ENCODE measurements around the gene SLC35G3.
"Not testable (repeated sequence)": the region's sequence is repeated elsewhere in the genome, so short reads cannot be mapped to it uniquely, and the experiment has no call there.

Gene SLC35G3

GRCh38 chr17:35167046-35167445 is 27.1 kb downstream of the SLC35G3 start:
- in situ Hi-C loops (cut with HindIII; ENCODE audit: low sequenced_read_pairs), result no loop called here

DNA sequence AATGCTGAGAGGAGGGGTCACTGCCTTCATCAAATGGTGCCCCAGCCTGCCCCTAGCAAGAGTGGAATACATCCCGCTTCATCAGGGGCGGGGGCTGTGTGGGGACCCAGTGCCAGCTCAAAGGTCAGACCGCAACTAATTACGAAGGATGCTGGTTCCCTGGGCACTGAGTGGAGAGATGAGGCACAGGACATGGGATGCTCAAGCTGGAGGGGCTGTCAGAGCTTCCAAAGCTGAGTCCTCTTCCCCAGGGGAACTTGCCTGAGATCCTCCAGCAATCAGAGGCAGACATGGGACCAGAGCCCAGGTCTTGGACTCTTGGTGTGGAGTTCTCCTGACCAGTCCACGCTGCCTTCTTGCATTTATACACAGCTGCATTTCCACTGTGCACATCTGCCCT is 27.7 kb downstream of the SLC35G3 start:
- in situ Hi-C loops (cut with HindIII; ENCODE audit: low sequenced_read_pairs), result no loop called here

GRCh38 chr17:35164716-35165115 is 29.5 kb downstream of the SLC35G3 start:
- in situ Hi-C loops (cut with HindIII; ENCODE audit: low sequenced_read_pairs), result no loop called here

DNA sequence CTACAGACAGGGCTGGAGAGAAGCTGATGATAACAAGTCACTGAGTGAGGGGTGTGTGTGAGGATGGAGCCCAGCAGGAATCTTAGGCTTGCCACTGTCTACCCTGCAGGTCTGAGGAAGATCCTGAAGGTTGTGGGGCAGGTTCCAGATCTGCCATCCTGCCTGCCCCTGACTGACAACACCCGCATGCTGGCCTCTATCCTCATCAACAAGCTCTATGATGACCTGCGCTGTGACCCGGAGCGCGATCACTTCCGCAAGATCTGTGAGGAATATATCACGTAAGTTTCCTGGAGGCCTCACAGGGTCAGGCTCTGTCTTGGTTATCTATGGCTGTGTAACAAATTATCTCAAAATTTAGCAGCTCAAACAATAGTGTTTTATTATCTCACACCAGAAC is 30.3 kb downstream of the SLC35G3 start:
- in situ Hi-C loops (cut with HindIII; ENCODE audit: low sequenced_read_pairs), result no loop called here

DNA sequence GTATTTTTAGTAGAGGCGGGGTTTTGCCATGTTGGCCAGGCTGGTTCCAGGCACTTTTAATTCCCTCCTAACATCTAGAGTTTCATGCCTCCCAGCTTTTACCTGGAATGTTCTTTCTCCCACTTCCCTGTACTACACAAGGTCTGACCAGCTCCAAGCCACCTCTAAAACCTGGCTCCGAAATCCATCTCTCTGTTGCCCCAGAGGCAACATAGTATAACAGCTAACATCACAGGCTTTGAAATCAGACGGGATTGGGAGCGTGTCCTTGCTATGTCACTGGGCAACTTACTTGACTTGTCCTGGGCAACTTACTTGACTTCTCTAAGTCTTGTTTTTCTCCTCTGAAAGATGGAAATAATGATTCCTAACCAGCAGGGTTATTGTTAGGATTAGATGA is 31.4 kb downstream of the SLC35G3 start:
- in situ Hi-C loops (cut with HindIII; ENCODE audit: low sequenced_read_pairs), result no loop called here

GRCh38 chr17:35161281-35161761 is 32.9 kb downstream of the SLC35G3 start:
- in situ Hi-C loops (cut with HindIII; ENCODE audit: low sequenced_read_pairs), result no loop called here

DNA sequence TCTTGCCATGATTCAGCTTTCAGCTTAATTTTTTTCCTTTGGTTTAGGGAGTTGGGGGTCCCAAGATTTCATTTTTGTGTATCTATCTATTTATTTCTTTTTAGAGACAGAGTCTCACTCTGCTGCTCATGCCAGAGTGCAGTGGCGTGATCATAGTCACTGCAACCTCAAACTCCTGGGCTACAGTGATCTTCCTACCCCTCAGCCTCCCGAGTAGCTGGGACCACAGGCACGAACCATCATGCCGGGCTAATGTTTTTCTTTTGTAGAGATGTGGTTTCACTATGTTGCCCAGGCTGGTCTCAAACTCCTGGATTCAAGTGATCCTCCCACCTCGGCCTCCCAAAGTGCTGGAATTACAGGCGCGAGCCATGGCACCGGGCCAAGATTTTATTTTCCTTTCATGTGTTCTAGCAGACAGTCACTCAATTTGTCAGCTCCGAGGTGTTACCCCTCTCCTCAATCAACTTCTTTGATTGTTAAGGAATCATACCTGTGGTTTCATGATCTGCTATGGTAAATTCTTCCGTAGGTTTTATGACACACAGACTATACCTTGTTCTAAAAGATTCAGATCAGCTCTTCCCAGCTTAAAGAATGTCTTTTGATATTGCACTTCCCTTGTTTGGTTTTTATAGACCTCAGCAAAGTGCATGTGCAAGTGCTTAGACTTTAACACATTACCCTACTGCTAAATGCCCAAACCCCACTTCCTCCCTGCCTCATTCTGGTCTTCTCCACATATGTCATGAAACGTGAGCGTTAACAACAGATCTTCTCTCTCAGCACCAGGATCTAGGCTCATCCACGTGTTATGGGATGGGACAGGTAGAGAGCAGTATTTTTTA is 33.6 kb downstream of the SLC35G3 start:
- in situ Hi-C loops (cut with HindIII; ENCODE audit: low sequenced_read_pairs), result no loop called here

DNA sequence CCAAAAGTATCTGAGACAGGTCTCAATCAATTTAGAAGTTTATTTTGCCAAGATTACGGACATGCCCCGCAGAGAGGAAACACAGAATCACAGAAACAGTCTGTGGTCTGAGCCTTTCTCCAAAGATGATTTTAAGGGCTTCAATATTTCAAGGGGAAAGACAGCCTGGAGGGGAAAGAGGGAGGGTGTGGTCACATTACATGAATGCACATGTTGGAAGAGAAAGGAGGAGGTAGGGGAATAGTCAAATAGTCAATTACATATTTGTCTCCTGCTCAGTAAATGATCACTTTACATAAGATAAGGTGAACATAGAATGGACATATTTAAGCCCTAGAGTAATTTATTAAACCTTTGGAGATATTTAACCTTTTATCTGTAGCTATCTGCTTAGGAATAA is 34.3 kb downstream of the SLC35G3 start:
- in situ Hi-C loops (cut with HindIII; ENCODE audit: low sequenced_read_pairs), result no loop called here

- in situ Hi-C loops (cut with HindIII; ENCODE audit: low sequenced_read_pairs), result no loop called here
Observed at GRCh38 chr17:35155246-35155645, 38.9 kb downstream of the SLC35G3 start.

DNA sequence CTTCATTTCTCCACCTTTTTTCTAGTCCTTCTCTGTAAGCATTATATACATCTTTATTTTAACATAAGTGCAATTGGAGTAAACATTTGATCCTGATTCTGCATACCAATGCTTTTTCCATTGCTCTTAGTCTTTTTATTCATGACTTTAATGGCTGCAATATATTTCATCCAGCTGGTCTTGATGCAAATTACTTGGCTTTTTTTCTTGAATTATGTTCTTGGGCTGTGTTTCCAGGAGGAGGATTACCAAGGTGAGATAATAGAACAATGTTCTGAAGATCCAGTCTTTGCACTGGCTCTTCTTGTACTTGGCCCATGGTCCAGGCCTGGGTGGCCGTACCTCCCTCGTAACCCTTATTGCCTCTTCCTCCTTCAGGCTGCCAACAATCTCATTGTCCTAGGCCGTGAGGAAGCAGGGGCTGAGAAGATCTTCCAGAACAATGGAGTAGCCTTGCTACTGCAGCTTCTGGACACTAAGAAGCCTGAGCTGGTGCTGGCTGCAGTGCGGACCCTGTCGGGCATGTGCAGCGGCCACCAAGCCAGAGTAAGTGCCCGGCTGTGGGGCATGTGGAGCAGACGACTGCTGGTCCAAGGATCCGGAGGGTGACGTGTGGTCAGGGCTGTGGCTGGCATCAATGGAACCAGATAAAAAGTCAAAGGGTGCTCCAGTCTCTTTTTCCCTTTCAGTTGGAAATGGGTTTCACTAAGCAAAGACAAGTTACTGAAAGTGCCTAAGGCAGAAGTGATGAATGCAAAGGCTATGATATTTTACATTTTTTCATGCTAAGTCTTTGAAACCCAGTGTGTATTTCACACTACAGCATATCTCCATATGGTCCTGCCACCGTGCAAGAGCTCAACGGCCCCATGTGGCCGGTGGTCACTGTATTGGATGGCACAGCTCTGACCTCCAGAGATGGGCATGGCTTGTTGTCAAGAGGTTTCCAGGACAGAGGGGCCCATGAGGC is 39.7 kb downstream of the SLC35G3 start:
- in situ Hi-C loops (cut with HindIII; ENCODE audit: low sequenced_read_pairs), result no loop called here

- in situ Hi-C loops (cut with HindIII; ENCODE audit: low sequenced_read_pairs), result no loop called here
Observed at GRCh38 chr17:35152421-35153140, 41.6 kb downstream of the SLC35G3 start.

DNA sequence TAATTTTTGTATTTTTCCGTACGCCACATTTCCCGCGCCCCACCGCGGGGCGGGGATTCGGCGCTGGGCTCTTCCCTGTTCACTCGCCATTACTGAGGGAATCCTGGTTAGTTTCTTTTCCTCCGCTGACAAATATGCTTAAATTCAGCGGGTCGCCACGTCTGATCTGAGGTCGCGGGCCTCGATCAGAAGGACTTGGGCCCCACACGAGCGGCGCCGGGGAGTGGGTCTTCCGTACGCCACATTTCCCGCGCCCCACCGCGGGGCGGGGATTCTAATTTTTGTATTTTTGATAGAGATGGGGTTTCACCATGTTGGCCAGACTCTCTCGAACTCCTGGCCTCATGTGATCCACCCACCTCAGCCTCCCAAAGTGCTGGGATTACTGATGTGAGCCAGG is 43.1 kb downstream of the SLC35G3 start:
- in situ Hi-C loops (cut with HindIII; ENCODE audit: low sequenced_read_pairs), result not testable (repeated sequence)

DNA sequence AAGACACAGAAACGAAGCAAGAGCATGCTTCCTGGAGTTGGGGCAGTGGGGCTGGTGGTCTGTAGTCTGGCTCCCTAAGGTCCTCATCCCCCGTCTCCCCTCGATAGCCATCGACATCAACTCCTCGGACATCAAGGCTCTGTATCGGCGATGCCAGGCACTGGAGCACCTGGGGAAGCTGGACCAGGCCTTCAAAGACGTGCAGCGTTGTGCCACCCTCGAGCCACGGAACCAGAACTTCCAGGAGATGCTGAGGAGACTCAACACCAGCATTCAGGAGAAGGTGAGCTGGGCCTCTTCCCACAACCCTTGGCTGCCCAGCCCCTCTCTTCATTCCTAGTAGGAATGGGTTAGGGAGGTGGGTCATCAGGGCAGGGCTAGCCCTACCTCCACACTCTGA is 44.3 kb downstream of the SLC35G3 start:
- in situ Hi-C loops (cut with HindIII; ENCODE audit: low sequenced_read_pairs), result loop anchor here (25.0 kb wide), 2 partner anchors 638 to 738 kb away; no protein-coding TSS in a partner anchor

DNA sequence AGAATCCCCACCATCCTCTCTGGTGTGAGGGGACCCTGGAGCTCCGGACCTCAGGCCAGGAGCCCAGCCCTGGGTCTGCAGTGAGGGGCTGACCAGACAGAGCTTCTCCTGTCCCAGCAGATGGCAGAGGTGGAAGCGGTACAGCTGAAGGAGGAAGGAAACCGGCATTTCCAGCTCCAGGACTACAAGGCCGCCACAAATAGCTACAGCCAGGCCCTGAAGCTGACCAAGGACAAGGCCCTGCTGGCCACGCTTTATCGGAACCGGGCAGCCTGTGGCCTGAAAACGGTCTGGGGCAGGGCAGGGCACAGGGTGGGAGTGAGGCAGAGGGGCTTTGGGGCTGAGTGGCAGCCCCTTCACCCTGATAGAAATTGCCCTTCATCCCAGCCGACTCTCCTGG is 46.0 kb downstream of the SLC35G3 start:
- in situ Hi-C loops (cut with HindIII; ENCODE audit: low sequenced_read_pairs), result loop anchor here (25.0 kb wide), 2 partner anchors 636 to 736 kb away; no protein-coding TSS in a partner anchor

- in situ Hi-C loops (cut with HindIII; ENCODE audit: low sequenced_read_pairs), result loop anchor here (25.0 kb wide), 2 partner anchors 635 to 735 kb away; no protein-coding TSS in a partner anchor
Observed at GRCh38 chr17:35147375-35147905, 46.8 kb downstream of the SLC35G3 start, which contains the start of gene UNC45B. Gene UNC45B (plus strand): TSS chr17:35147817. CDS start chr17:35148264, 447 bp downstream.

DNA sequence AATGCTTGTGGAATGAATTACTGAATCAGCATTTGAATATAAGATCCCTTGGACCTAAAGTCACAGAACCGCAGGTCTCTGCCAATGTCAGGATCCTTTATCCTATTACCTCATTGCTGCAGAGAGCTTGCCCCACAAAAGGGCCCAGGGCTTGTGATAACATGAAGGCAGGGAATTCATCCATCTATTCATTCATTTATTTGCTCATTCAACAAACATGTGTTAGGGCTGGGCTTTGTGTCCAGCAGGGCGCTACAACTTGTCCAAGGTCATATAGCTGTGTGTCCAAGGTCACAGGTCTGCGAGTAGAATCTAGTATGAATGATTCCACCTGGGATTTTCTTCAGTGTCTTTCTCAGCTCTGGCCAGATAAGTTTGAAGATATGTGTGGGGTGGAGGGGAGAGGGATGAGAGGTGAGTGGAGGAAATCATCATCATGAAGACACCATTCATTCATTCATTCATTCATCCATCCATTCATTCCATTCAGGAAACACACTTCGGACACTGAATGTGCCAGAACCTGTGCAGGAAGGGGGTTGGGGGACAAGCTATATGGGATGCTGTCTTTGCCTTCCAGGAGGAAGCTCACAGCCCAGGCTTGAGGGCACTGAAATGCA is 47.9 kb downstream of the SLC35G3 start:
- in situ Hi-C loops (cut with HindIII; ENCODE audit: low sequenced_read_pairs), result loop anchor here (25.0 kb wide), 2 partner anchors 634 to 734 kb away; no protein-coding TSS in a partner anchor

DNA sequence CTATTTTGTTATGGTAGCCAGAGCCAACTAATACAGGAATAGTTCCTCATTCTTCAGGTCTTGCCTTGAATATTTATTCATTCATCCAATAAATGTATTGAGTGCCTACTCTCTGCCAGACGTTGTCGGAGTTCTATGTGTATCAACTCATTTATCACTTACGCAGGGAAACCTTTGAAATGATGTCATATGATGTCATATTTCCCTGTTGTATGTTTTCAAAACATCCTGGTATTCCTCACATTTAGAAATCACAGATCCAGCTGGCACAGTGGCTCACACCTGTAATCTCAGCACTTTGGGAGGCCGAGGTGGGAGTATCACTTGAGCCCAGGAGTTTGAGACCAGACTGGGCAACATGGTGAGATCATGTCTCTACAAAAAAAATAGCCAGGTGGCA is 49.4 kb downstream of the SLC35G3 start:
- in situ Hi-C loops (cut with HindIII; ENCODE audit: low sequenced_read_pairs), result loop anchor here (25.0 kb wide), 2 partner anchors 633 to 733 kb away; no protein-coding TSS in a partner anchor

All from DLD1 (cell line).